Fibroblast of skin of left quadriceps (primary cell): ENCODE results near the gene DOCK10.
"Not testable (repeated sequence)": the region's sequence is repeated elsewhere in the genome, so short reads cannot be mapped to it uniquely, and the experiment has no call there.

Experiments used
- DNase-seq, 2 experiments: peaks; one replicate each; pipeline ENCODE4 v3.0.0-alpha.2; 2013; ENCODE audit warnings: low read depth in 2 of 2

Gene DOCK10

GRCh38 chr2:224947566-224947965 lies 94.7 kb downstream of the DOCK10 start:
- no peak for DNase-seq

GRCh38 chr2:224946895-224947294 lies 95.4 kb downstream of the DOCK10 start:
- DNase-seq = peak; percentile 50

- DNase-seq = no peak
Observed at GRCh38 chr2:224944707-224945547, 97.3 kb downstream of the DOCK10 start.

GRCh38 chr2:224943601-224944041 lies 98.6 kb downstream of the DOCK10 start:
- not testable (repeated sequence) for DNase-seq

GRCh38 chr2:224941960-224942359 lies 100.3 kb downstream of the DOCK10 start:
- no peak for DNase-seq

- no peak for DNase-seq
Observed at GRCh38 chr2:224940618-224941017, 101.7 kb downstream of the DOCK10 start.

GRCh38 chr2:224938651-224939182 lies 103.6 kb downstream of the DOCK10 start:
- DNase-seq = no peak

GRCh38 chr2:224937887-224938286 lies 104.4 kb downstream of the DOCK10 start:
- DNase-seq = no peak

GRCh38 chr2:224934526-224935188 lies 107.6 kb downstream of the DOCK10 start:
- DNase-seq = peak in 1 of 2 experiments; percentile 24

GRCh38 chr2:224933431-224933830 lies 108.8 kb downstream of the DOCK10 start:
- no peak for DNase-seq

GRCh38 chr2:224932522-224932921 lies 109.7 kb downstream of the DOCK10 start:
- DNase-seq = no peak

GRCh38 chr2:224931956-224932355 lies 110.3 kb downstream of the DOCK10 start:
- no peak for DNase-seq

GRCh38 chr2:224930990-224931389 lies 111.3 kb downstream of the DOCK10 start:
- DNase-seq = no peak

GRCh38 chr2:224930124-224930523 lies 112.1 kb downstream of the DOCK10 start:
- no peak for DNase-seq

GRCh38 chr2:224929512-224929911 lies 112.8 kb downstream of the DOCK10 start:
- DNase-seq = no peak

- no peak for DNase-seq
Observed at GRCh38 chr2:224927646-224928173, 114.6 kb downstream of the DOCK10 start.

- no peak for DNase-seq
Observed at GRCh38 chr2:224927011-224927410, 115.3 kb downstream of the DOCK10 start.

GRCh38 chr2:224925810-224926100 lies 116.5 kb downstream of the DOCK10 start:
- DNase-seq = no peak

- no peak for DNase-seq
Observed at GRCh38 chr2:224925061-224925809, 117.0 kb downstream of the DOCK10 start.

- no peak for DNase-seq
Observed at GRCh38 chr2:224924631-224925030, 117.6 kb downstream of the DOCK10 start.

GRCh38 chr2:224922142-224922727 lies 120.0 kb downstream of the DOCK10 start:
- DNase-seq = no peak
